ENCODE measurements around the gene KRT40.

The KRT40 gene

DNA sequence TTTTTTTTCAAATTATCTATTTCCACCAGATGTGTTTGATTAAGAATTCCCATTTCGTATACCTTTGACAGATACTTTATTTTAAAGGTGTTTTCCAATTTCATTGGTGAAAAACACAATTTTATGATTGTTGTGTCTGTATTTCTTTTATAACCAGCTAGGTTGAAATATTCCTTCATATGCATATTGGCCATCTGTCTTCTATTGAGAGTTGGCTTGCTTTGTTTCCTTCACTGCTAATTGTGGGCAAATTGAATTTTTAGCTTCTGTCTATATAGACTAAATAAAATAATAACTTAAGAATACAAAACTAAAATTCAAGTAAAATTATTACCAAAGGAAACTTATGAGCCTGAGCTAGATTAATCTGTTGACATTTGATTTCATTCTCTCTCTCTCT lies 11.0 kb upstream of the KRT40 start:
- no peak for DNase-seq

DNA sequence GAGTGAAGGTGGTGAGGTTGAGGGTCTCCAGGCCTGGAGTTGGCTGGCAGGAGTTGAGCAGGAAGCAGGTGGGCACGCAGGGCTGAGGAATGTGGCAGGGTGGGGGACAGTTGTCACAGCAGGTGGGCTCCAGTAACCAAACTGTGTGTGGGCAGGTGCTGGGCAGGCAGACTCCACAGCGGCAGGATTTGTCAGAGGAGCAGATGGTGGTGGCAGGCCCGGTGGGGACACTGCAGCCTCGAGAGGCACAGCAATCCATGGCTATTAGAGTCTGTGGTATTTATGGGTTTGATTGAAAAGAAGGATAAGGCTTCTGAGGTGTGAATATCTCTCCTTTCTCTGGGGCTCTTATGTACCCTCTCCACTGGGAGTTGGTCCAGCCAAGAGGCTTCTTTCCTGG lies 9.7 kb upstream of the KRT40 start, which contains the start of gene KRTAP3-3:
KRTAP3-3 (minus strand) TSS at position 326 of the 400 bp plus-strand sequence; CDS start at position 259, 67 bp downstream.
- DNase-seq = no peak

DNA sequence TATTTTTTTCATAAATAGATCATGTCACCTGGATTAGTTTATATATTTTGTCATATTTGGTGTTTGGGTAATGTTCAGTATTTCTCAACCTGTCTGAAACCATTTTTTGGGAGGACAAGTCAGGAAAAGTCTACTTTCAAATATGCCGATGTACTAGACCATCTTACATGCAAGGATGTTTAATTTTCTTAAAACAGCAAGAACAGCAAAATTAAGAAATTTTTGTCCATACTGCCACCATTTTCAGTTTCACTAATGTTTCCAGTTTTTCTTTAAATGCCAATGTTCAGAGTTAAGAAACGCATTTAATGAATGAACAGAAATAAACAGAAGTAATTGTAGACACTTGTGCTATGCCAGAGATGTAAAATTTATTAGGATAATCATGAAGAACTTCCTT lies 9.0 kb upstream of the KRT40 start:
- no peak for DNase-seq

DNA sequence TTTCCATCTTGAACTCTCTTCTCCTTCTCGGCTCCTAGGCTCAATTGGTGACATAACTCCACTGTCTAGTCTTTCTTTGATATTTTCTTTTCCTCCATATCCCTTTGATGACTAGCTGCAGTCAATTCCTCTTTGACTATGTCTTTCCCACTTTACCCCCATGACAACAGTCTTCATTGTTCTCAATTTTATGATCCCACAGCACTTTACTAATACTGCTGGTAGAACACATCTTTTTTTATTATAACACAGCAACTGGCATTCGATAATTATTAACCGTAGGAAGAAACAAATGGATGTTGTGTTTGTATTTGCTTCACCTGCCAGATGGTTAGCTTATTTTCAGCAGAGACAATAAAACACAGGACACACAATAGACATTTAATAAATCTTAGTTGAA lies 8.5 kb upstream of the KRT40 start:
- DNase-seq = no peak

DNA sequence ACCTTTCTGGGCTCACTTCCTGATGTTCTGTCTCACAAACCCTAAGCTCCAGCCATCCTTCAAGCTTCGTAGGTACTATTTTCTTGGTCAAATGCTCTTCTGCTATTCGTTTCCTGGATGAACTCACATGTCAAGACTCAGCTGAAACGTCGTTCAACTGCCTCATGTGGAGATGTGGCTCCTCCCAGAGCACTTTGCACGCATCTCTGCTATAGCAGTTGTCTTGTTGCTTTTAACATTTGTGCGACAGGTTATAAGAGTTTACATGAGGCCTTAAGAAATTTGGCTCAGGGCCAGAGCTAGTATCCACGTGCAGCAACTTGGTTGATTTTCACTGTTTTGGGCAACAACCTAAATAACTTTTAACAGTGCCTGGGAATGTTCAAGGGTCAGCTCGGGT lies 2.8 kb upstream of the KRT40 start:
- DNase-seq = no peak

DNA sequence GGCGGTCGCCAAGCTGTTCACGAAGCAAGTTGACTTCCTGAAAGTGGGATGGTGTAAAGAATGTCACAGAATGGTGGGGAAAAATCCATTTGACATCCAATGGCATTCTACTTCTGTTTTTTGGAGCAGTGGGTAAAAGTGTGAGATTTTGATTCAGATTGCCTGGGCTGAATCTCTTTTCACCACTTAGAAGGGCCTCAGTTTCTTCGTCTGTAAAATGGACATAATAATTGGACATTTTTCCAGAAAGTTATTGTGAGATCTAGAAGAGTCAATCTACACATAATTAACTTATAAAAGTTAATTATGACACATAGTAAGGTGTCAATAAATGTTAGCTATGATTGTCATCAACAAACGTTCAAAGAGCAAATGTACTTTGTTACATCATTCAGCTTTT lies 3.0 kb downstream of the KRT40 start:
- no peak for DNase-seq

DNA sequence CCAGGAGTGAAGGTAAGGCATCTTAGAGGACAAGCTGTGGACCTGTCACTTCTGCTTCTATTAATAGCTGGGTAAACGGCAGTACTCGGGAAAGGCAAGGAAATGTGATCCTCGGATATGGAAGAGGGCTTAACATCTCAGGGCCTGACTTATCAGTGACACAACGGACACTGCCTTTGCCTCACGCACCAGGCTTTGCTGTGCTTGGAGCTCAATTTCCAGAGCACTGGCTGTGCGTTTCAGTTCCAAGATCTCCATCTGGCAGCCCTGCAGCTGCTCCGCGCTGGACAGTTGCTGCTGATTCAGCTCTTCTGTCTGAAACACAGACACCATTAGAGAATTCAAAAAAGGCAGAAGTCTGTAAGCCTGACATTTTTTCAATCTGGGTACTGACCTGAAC lies 3.5 kb downstream of the KRT40 start:
- no peak for DNase-seq

DNA sequence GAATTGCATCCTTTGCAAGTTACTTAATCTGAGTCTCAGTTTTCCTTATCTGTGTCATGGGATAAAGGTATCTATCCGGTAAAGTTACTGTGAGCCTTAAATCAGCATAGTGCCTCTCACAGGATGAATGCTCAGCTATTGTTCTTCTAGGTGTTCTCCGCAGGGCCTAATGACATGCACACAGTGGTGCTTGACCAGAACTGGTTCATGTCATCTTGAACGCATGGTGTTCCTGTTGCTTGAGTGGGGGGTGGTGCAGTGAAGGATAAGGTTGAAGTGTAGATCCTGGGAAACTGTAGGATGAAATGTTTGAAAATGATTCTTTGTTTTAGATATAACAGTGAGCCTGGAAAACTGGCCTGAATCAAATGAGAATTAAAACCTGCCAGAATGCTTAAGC lies 4.0 kb downstream of the KRT40 start:
- DNase-seq = no peak

DNA sequence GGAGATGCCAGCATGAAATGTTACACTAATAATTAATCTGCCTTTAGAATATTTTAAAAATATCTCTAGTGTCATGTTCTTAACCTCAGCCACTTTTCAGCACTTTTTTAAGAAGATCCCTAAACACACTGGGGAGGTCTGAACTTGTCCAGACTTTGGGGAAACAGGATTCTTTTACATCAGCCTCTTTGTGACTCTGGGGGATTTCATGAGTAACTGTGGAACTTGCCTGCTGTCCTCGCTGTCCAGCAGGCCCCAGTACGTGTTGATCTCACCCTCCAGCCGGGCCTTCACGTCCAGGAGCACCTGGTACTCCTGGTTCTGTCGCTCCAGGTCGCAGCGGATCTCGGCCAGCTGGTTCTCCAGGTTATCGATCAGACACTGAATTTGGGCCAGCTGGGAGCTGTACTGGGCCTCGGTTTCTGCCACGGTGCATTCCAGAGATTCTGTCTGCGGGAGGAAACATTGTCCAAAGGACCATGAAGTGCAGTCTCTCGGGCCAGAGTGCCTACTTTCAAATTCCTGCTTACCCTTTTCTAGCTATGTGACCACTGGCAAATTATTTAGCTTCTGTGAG lies 5.5 kb downstream of the KRT40 start:
- DNase-seq = no peak

DNA sequence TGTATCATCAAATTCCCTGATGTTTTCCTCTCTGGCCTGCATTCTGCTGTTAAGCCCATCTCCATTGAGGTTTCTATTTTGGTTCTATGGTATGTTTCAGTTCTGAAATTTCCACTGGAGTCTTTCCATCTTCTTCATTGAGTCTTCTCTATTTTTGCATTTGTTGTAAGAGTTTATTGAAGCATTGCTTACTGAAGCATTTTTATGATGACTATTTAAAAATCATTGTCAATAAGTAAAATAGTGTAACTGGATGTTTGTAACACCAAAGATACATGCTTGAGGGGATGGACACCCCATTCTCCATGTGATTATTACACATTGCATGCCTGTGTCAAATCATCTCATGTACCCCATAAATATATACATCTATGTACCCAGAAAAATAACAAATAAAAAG lies 8.6 kb downstream of the KRT40 start:
- no peak for DNase-seq

DNA sequence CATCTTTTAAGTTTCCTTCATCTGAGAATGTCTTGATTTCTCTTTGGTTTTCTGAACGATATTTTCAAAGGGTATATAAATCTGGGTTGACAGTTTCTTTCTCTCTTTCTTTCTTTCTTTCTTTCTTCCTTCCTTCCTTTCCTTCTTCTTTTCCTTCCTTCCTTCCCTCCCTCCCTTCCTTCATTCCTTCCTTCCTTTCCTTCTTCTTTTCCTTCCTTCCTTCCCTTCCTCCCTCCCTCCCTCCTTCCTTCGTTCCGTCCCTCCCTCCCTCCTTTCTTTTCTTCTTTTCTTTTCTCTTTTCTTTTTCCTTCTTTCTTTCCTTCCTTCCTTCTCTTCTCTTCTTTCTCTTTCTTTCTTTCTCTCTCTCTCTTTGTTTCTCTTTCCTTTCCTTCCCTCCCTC lies 9.8 kb downstream of the KRT40 start:
- no peak for DNase-seq

DNA sequence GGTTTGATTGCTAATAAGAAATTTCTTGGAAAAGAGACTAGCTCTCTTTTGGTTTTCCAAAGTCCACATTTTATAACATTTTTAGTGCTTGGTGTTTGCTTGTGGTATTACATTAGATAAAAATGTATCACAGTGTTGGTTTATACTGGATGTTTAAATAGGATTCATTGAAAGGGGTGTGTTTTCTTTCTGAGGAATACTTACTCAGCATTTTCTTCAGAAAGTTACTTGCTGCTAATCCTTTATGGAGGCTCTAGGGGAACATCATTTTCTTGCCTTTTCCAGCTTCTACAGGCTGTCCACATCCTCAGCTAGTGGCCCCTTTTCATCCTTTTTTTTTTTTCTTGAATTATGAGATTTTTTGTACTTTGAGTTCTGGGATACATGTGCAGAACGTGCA lies 16.5 kb downstream of the KRT40 start:
- DNase-seq = no peak

DNA sequence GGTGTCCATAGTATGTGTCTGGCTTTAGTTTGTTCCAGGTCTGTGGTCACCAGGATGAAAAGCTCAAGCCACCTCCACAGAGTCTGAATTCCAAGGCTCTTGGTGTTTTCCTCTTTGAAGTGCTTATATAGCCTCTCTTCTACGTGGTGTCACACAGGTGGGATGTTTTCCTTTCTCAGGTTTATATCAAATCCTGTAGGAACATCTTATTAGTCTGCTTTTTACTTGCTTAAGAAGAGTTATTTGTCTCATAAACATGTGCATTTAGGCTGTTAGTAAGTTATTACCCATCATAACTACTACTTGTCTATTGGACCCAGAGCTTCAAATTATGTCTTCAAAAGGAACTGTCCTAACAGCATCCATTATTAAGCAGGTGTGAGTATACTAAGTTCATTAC lies 17.3 kb downstream of the KRT40 start, which contains the start of gene KRT39:
KRT39 (minus strand) TSS at position 101 of the 400 bp plus-strand sequence; CDS start at position 9, 92 bp downstream.
- no peak for DNase-seq

DNA sequence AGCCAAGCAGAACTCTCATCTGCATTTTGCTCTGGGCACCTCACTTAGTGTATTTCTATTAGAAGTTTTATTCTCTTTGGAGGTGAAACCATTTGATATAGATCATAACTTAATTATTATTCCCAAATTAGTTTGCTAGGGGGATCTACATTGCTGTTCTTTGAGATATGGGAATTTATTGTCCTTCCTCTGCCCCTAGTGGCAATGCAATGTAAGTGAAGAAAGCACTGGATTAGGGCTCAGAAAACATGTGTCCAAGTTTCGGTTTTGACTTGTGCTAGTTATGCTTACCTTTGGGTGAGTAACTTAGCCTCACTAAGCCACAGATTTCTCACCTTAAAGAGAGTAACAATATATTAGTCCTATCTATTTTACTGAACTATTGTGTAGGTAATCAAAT lies 20.3 kb downstream of the KRT40 start:
- DNase-seq = peak in 1 of 2 donors; percentile 3

DNA sequence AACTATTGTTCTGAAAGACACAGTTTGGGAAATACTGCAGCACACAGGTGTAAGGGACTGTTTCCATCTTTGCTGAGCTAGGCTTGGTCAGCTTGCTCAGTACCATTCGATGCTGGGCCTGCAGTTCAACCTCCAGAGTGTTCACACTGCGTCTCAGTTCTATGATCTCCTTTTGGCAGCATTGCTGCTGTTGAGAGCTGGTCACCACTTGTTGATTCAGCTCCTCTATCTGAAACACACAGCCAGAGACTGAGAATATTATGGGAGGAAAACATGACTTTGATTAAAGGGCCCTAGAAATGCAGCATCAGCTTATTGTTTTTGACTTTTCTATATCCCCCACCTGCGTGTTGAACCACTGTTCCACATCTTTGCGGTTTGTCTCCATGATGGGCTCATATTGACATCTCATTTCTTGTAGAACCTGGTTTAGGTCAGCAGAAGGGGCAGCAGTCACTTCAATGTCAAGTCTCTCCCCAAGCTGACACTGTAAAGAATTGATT lies 22.0 kb downstream of the KRT40 start:
- DNase-seq = no peak

DNA sequence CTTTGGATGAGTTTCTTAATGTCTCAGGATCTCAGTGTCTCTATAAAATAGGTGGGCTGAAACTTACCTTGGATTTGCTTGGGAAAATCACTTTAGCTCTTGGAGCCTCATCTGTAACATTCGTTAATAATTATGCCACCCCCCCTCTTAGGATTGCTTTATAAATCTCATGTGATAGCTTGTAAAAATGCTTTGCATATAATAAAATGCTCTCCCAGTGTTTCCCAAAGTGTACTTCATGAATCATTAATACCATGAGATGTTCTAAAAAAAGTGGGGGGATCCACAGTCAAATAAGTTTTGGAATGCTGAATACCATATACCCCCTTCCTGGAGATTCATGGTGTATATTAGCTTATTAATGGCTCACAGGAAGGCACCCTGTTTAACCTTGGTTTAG lies 22.5 kb downstream of the KRT40 start:
- DNase-seq = no peak

DNA sequence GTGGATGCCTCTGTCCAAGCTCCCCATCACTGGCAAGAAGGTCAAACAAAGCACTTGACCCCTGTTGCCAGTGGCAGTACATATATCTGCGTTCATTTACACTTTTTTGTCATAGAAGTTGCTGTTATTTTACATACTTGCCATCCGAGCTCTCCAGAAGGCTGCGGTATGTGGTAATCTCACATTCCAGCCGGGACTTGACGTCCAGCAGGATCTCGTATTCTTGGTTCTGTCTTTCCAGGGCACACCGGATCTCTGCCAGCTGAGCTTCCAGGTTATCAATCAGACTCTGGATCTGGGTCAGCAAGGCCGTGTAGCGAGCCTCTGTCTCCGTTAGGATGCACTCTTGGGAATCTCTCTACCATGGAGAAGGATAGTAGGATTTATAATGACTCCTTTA lies 24.0 kb downstream of the KRT40 start:
- no peak for DNase-seq

DNA sequence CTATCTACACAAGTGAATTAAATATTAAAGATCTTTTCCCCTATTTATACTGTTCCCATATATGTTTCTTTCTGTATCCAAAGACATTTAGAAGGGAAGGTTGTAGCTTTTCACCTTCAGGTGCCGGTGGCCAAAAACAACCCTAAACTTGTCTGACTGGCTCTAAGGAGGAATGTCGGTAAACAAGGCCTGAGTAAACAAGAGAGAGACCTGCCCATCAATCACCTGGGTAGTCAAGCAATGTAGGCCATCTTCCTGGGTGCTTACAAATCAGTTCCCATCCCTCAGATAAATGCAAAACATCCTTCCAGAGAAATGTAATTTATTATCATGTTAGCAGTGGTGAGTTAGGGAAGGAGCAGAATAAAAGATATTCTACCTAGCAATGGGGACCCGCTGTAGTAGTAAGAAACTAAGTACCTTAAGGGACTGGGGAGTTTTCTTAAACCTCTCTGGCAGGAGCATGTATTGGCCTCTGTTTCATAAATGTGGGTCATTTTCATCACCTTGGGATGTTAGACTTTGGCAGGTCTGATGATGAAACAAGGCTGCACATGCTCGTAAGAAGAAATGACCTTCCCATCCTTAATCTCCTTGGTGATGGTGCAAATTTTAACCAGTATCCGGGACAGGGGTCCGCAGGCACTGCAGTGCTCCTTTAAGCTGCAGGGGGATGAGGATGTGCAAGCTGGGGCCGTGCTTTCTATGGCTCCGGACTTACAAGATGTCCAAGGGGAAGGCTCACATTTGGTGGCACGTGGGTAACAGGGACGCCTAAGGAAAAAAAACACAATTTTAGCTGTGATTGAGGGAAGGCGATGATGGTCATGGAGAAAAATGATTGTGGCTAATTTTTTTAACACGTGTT lies 25.8 kb downstream of the KRT40 start:
- DNase-seq = no peak

DNA sequence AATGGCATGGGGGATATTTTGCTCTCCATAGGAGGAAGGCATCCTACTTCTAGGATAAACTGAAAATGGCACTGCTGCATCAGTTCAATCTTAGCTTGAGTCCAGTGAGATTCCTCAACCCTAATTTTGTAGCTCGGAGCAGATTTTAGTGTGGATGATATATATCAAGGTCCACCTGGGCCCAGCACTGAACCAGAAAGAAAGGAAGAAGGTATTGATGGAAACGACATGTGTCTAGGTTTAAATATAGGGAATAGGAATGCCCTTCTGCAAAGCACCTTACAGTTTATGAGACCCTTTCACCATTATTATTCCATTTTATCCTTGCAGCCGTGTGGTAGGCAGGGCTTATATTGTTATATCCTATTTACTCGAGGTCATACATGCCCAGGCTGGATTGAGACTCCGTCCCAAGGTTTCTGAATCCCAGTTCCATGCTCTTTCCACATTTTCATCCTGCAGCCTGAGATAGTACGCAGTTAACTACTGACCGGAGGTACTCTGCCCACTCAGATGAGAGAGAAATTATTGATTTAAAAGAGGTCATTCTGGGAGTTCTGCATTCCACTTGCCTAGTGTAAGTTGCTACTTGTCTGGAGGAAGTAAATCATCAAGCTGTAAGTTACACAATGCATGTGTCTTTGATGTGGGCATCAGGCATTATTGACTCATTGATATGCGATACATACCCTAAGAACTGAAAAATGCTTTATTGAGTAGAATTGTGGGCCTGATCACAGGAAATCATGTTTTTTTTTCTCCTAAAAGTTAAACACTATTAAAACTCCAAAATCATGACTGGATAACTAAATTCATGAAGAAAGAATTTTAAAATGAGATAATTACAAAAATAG lies 27.5 kb downstream of the KRT40 start:
- DNase-seq = no peak

DNA sequence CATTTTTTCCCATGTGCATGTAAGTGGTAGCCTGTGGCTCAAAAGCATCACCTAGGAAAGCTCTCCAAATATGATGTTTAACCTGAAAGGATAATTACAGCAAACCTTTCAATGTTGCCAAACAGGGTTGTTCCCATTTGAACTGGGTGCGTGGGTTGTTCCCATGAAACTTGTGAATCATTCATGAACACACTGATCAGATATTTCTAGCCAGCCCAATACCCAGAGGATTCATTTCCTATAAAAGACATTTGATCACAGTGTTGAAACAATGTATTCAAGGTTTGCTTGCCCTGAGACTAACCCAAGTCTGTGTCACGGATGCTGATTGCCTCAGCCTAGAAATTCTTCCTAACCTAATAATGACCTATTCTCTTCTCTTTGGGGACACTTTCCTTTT lies 30.2 kb downstream of the KRT40 start:
- DNase-seq = no peak

DNA sequence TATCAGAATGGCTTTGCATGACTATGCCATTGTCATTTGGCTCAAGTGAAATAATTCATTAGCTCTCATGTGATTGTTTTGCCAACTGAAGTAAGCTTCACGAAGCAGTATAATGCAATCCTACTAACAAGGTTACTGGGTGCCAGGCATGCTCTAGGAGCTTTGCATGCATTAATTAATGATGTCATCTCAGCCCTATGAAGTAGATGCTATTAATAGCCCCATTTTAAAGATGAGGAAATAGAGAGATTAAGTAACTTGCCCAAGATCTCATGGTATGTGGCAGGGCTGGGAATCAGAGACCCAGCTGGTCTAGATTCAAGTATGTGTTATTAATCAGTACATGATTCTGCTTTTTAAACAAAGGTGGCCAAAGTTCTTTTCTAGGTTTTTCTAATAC lies 31.5 kb downstream of the KRT40 start:
- DNase-seq = no peak

DNA sequence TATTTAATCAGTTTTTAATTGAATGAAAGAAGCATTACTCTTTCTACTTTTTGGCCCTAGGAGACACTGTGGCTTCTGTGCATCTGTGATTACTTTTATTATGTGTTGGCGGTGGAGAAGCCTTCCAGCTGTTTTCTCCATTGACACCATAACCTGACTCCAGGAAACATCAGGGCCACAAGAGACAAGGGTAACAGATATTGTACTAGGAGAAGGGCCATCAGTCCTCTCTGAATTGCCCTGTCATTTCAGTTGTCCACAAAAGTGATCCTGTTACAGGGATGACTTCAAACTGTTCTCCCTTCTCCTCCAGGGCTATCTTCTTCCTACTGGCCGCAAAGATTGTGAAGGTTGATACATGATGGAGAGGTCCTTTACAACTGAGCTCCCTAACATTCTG lies 32.0 kb downstream of the KRT40 start:
- no peak for DNase-seq

DNA sequence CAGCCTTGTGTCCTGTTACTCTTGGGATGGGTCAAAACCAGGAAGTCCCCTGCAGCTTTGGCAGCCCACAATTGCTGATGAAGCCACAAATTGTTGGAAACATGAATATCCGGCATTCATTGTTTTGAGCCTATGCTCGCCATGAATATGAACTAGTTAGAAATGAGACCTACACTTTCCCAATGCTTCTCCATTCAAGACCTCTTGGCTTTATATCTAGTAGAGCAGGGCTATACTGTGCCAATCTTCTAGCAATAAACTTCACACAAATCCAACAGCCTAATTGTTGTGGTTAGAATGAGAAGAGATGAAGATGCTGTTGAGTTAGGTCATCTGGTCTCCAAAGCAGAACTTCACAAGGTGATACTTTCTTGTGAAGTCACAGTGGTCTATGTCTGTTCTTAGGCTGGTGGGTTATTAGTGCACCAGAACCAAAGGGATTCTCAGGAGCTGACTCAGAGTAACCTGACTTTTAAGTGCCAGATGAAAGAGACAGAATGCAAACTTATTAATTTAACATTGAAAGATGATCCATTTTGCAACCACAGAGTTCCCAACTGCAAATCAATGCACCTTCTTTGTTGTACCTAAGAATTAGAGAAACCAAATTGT lies 33.0 kb downstream of the KRT40 start:
- no peak for DNase-seq

All from activated CD4-positive, alpha-beta T cell treated with anti-CD3 and anti-CD28 coated beads for 4 hours (primary cell).